NCI-H1436 (cell line): ENCODE results near the gene DHRS1.
"Not testable (repeated sequence)": the region's sequence is repeated elsewhere in the genome, so short reads cannot be mapped to it uniquely, and the experiment has no call there.

Source experiments
- DNase-seq: peaks from one replicate; lab custom pipeline; 2025; lab: John Stamatoyannopoulos, UW

The DHRS1 gene

DNA sequence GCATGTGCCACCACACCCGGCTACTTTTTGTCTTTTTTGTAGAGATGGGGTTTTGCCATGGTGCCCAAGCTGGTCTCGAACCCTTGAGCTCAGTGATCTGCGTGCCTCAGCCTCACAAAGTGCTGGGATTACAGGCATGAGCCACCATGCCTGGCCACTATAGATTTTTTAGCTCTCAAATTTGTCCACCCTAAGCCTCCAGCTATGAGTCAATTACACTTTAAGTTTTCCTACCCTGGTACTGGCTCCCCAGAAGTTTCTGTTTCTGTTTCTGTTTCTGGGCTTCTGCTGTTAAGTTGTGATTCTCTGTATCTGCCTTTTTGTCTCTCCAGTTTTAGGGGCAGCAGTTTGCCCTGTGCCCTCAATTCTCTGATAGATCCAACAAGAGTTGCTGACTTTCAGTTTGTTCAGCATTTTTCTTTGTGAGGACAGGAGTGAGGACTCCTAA, 52.8 kb downstream of the DHRS1 start:
- DNase-seq: no peak

- DNase-seq: not testable (repeated sequence)
These were observed 54.2 kb downstream of the DHRS1 start for GRCh38 chr14:24245350-24245749.

- DNase-seq: no peak
These were observed 56.2 kb downstream of the DHRS1 start for GRCh38 chr14:24243336-24243836.

DNA sequence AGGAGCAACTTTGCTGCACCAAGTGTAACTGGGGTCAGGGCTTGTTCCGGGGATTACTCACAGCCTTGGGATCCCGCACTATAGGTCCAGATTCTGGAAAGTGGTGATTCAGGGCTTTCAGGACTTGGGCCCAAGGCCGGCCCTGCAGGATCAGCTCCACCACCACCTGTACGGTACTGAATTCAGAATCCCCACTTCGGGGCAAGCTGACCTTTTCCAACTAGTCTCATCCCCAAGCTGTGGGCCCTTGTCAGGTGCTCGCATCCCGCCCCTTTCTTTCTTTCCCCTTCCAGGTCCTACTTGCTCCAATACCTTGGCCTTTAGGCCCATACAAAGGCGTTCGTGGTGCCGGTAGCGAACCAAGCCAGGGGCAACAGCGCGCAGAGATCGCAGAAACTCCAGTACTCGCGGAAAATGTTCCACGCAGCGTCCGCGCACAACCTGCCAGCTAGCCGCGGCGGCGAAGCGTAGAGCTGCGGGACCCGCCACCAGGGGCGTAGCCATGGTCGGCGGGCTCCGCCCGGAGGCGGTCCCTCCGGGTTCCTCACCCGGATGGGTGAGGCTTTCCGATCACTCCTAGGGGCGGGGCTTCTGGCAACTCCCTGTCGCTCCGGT, 57.6 kb downstream of the DHRS1 start:
- DNase-seq: peak; percentile 92
